Endothelial cell of umbilical vein (primary cell): ENCODE results near the gene DGKH. TPM values are rescaled to one million over a fixed set of nuclear protein-coding genes. Genes with fewer than 3 reads are reported as not detected.

Experiments used
- BruUV-seq: library from RNA; stranded (reverse); fragments of 400-500 nt; replicated peaks from 2 replicates; lab custom pipeline; 2021; lab: Mats Ljungman, UMichigan
- CTCF ChIA-PET: fragments of 300-600, 350-600 bp; sonication (Branson Sonifier 250); formaldehyde crosslinking; loops from one replicate; lab custom pipeline; 2021; ENCODE audit warnings: antibody characterized with exemption, inconsistent platforms; lab: Charles Lee
- POLR2A ChIA-PET: fragments of 300-600, 350-600 bp; sonication (Branson Sonifier 250); formaldehyde crosslinking; loops from one replicate; lab custom pipeline; 2021; ENCODE audit warnings: antibody characterized with exemption, inconsistent platforms; lab: Charles Lee
- DNase-seq: peaks from one replicate; pipeline ENCODE4 v3.0.0-alpha.2; 2011; ENCODE audit warnings: low read depth, low spot score
- FAIRE-seq: peaks from 2 replicates; lab custom pipeline; 2011; peaks lifted over from hg19 to GRCh38; lab: Jason Lieb, UNC
- H2AFZ ChIP-seq: 2 replicates; pipeline ENCODE4 v1.6.0; 2012; ENCODE audit warnings: low read depth, low read length, control low read depth, inconsistent platforms
- H3K27ac ChIP-seq: 2 replicates; pipeline ENCODE4 v1.5.1; 2011; ENCODE audit warnings: low read depth, mild to moderate bottlenecking, control low read depth, low read length, moderate library complexity; ENCODE audit not compliant: insufficient read depth
- H3K27me3 ChIP-seq, 2 experiments: 2 replicates each; pipeline versions ENCODE4 v1.6.0 to v1.6.1; 2011; ENCODE audit warnings: low read length in 2 of 2, mixed read lengths in 1 of 2; ENCODE audit not compliant: control insufficient read depth in 2 of 2, insufficient read depth in 2 of 2
- H3K36me3 ChIP-seq, 2 experiments: 2 replicates in 1 of 2; 3 replicates in 1 of 2; pipeline ENCODE4 v1.5.1; 2011; ENCODE audit warnings: low read length in 2 of 2, mild to moderate bottlenecking in 1 of 2, moderate library complexity in 1 of 2; ENCODE audit not compliant: control insufficient read depth in 2 of 2, insufficient read depth in 2 of 2; ENCODE audit errors: extremely low read depth in 1 of 2
- H3K4me1 ChIP-seq: 3 replicates; pipeline ENCODE4 v1.5.1; 2011; ENCODE audit warnings: mild to moderate bottlenecking, low read length; ENCODE audit not compliant: control insufficient read depth, insufficient read depth; ENCODE audit errors: extremely low read depth
- H3K4me2 ChIP-seq: 2 replicates; pipeline ENCODE4 v1.6.1; 2011; ENCODE audit warnings: low read length, control low read depth, mixed read lengths; ENCODE audit not compliant: insufficient read depth
- H3K4me3 ChIP-seq, 3 experiments: fragments of 200-600 bp in 1 of 3; sonication (generic), shearing (Covaris generic) in 1 of 3; replicated peaks in 1 of 3; 2 replicates each; pipeline ENCODE4 v1.5.1; 2011 to 2016; ENCODE audit warnings: control low read depth in 3 of 3, low read length in 3 of 3, mild to moderate bottlenecking in 2 of 3, inconsistent platforms in 1 of 3, low read depth in 1 of 3, moderate library complexity in 1 of 3; ENCODE audit not compliant: insufficient read depth in 1 of 3
- H3K79me2 ChIP-seq: 2 replicates; pipeline ENCODE4 v1.6.0; 2012; ENCODE audit warnings: low read length, inconsistent platforms; ENCODE audit not compliant: control insufficient read depth, insufficient read depth
- H3K9ac ChIP-seq: replicated peaks from 2 replicates; pipeline ENCODE3; 2011; ENCODE audit warnings: low read length, control low read depth; ENCODE audit not compliant: insufficient read depth; ENCODE audit errors: extremely low read depth
- H3K9me1 ChIP-seq: replicated peaks from 3 replicates; pipeline ENCODE4 v1.6.0; 2011; ENCODE audit warnings: mild to moderate bottlenecking, low read length; ENCODE audit not compliant: control insufficient read depth, insufficient read depth; ENCODE audit errors: extremely low read depth
- H3K9me3 ChIP-seq: replicated peaks from 2 replicates; pipeline ENCODE4 v1.5.1; 2012; ENCODE audit warnings: low read length, inconsistent platforms; ENCODE audit not compliant: control insufficient read depth, insufficient read depth
- H4K20me1 ChIP-seq: replicated peaks from 2 replicates; pipeline ENCODE3; 2011; ENCODE audit warnings: mild to moderate bottlenecking, low read length; ENCODE audit not compliant: control insufficient read depth, insufficient read depth; ENCODE audit errors: extremely low read depth
- CTCF ChIP-seq, 2 donors: IDR thresholded peaks; 1 replicate in 1 of 2; 2 replicates in 1 of 2; pipeline ENCODE4 v1.5.1; 2011; ENCODE audit warnings: low read length in 2 of 2, mild to moderate bottlenecking in 2 of 2, moderate library complexity in 2 of 2, control low read depth in 1 of 2, inconsistent platforms in 1 of 2, low read depth in 1 of 2; ENCODE audit not compliant: insufficient read depth in 1 of 2; ENCODE audit errors: extremely low read depth in 1 of 2
- EZH2 ChIP-seq: IDR thresholded peaks from 2 replicates; pipeline ENCODE4 v1.6.1; 2012; ENCODE audit warnings: borderline replicate concordance, low read depth, mild to moderate bottlenecking, moderate library complexity, low read length, inconsistent platforms; ENCODE audit not compliant: severe bottlenecking
- FOS ChIP-seq: IDR thresholded peaks from 2 replicates; pipeline ENCODE4 v1.6.1; 2011; ENCODE audit warnings: mild to moderate bottlenecking, low read length, moderate library complexity, borderline replicate concordance; ENCODE audit not compliant: insufficient read depth
- GATA2 ChIP-seq: IDR thresholded peaks from 2 replicates; pipeline ENCODE4 v1.7.0; 2011; ENCODE audit warnings: low read depth, mild to moderate bottlenecking, moderate library complexity, mixed read lengths, low read length; ENCODE audit not compliant: insufficient read length, insufficient read depth
- JUN ChIP-seq: IDR thresholded peaks from 2 replicates; pipeline ENCODE4 v1.6.1; 2011; ENCODE audit warnings: borderline replicate concordance, low read depth; ENCODE audit not compliant: insufficient read length, insufficient read depth
- MYC ChIP-seq: IDR thresholded peaks from one replicate; pipeline ENCODE4 v1.6.1; 2011; ENCODE audit warnings: mild to moderate bottlenecking, low read depth, low read length
- POLR2A ChIP-seq: IDR thresholded peaks from 2 replicates; pipeline ENCODE4 v1.6.1; 2012; ENCODE audit warnings: low read depth, mild to moderate bottlenecking, control low read depth, low read length
- POLR2AphosphoS5 ChIP-seq: IDR thresholded peaks from 2 replicates; pipeline ENCODE4 v1.6.1; 2012; ENCODE audit warnings: low read depth, mild to moderate bottlenecking, control low read depth, low read length, moderate library complexity; ENCODE audit not compliant: insufficient read depth
- dilution Hi-C: fragments of 300-500 bp; cut with MboI; formaldehyde crosslinking; loops from one replicate; pipeline ENCODE4 v1.15.0; 2019; ENCODE audit warnings: low sequenced_read_pairs; ENCODE audit not compliant: extremely low pct_ligation_motif_present
- intact Hi-C: fragments of 100-400 bp; cut with micrococcal nuclease; formaldehyde crosslinking; loops from one replicate; pipeline ENCODE4 v1.10.0; 2022
- polyA plus RNA-seq, 4 experiments: library from polyadenylated mRNA; depleted of rRNA in 3 of 4; stranded (reverse) in 3 of 4; unstranded in 1 of 4; fragments of >200 nt; gene quantifications; 2 replicates each; pipeline versions ENCODE4 v1.2.1 to v1.2.3, GENCODE V29; 2011 to 2012; ENCODE audit warnings: missing spikeins in 1 of 4
- total RNA-seq: library from RNA; stranded (reverse); gene quantifications from 2 replicates; pipeline ENCODE4 v1.2.3, GENCODE V29; 2021
- TF ChIP-seq, protein P1 (sequence below): IDR thresholded peaks from 2 replicates; pipeline ENCODE4 v1.6.1; 2011; ENCODE audit not compliant: insufficient read depth, insufficient read length

DGKH gene
- total and polyA plus RNA-seq, 2 donors (not counting 3 experiments of a cell fraction or from before 2014, with no cell fraction given), result 4.1 to 30.1 TPM

DNA sequence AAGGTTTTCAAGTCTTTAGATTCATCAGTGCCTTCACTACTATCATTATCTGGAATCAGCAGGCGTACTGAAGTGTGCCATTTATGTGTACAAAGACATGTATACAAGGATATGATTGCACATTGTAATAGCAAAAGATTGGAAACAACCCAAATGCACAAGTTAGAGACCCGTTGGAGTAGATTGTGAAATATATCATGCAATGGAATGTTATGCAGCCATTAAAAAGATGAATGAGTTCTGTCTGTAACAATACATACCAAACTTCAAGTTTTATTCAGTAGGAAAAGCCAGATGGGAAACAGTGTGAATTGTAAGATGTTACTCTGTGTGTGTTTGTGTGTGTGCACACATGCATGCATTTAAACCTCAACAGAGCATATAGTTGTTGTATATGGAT lies 97.9 kb downstream of the DGKH start:
- Histone ChIP-seq H2AFZ (no peak overlapping the region), H3K79me2 (peaks cover 5% of the 10 kb centered on the region), H3K9me1 (peaks cover 2% of the 10 kb centered on the region), H4K20me1 (no peaks in the 10 kb centered on the region), H3K36me3 (no peaks in the 10 kb centered on the region), H3K4me3 (no peak overlapping the region), H3K4me2 (no peak overlapping the region), H3K27me3 (no peaks in the 10 kb centered on the region), H3K4me1 (no peaks in the 10 kb centered on the region), H3K27ac (no peak overlapping the region), H3K9me3 (no peaks in the 10 kb centered on the region), H3K9ac (no peak overlapping the region)
- DNase-seq, result no peak
- ChIA-PET CTCF (no interaction called here), POLR2A (no interaction called here)
- dilution Hi-C loops (no loop called here), intact Hi-C loops (no loop called here)
- no peak for FAIRE-seq
- BruUV-seq, result no TSS peak
- TF ChIP-seq, protein P1, sequence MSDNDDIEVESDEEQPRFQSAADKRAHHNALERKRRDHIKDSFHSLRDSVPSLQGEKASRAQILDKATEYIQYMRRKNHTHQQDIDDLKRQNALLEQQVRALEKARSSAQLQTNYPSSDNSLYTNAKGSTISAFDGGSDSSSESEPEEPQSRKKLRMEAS, result no peak
- no peak for TF ChIP-seq FOS
- no peak for TF ChIP-seq MYC
- no peak for TF ChIP-seq CTCF (IDR thresholded peaks at IDR 0.05; ENCODE audit: extremely low read depth in 1 of 2, insufficient read depth in 1 of 2, low read depth in 1 of 2, low read length in 2 of 2)
- no peak for TF ChIP-seq GATA2
- no peak for TF ChIP-seq EZH2
- no peak for TF ChIP-seq JUN
- TF ChIP-seq POLR2AphosphoS5, result no peak
- TF ChIP-seq POLR2A, result no peak
